A549 (cell line): ENCODE data around the gene GSTM3. TPM values are rescaled to one million over a fixed set of nuclear protein-coding genes. Genes with fewer than 3 reads are reported as not detected.
"Not testable (repeated sequence)": the region's sequence is repeated elsewhere in the genome, so short reads cannot be mapped to it uniquely, and the experiment has no call there.

ENCODE experiments used
- ATAC-seq, 2 experiments: fragments of 200-7000 bp in 1 of 2; fragments of >200 bp in 1 of 2; cut with Nextera tagmentation in 1 of 2; cut with Tn5 transposase in 1 of 2; 3 replicates each; pipeline versions ENCODE4 v1.8.0 to v1.9.1; 2018 to 2020; ENCODE audit warnings: mild to moderate bottlenecking in 1 of 2, moderate library complexity in 1 of 2
- CTCF ChIA-PET: fragments of 300-600 bp; sonication (Branson Sonifier 250); formaldehyde crosslinking; extraction: SDS; loops from one replicate; lab custom pipeline; 2021; ENCODE audit warnings: antibody characterized with exemption, inconsistent platforms; lab: Yijun Ruan, JAX
- POLR2A ChIA-PET: fragments of 350-600 bp; formaldehyde crosslinking; extraction: SDS; loops from one replicate; lab custom pipeline; 2021; ENCODE audit warnings: antibody characterized with exemption, inconsistent platforms; lab: Yijun Ruan, JAX
- DNase-seq, 2 experiments: peaks; one replicate each; pipeline versions ENCODE4 v3.0.0 to v3.0.0-alpha.2; 2011 to 2016; ENCODE audit warnings: low read depth in 1 of 2, low spot score in 1 of 2
- FAIRE-seq: peaks from 2 replicates; lab custom pipeline; 2011; peaks lifted over from hg19 to GRCh38; lab: Jason Lieb, UNC
- H3K27ac ChIP-seq, 2 experiments: fragments of >200 bp; sonication (Bioruptor Twin); formaldehyde crosslinking; 3 replicates each; pipeline ENCODE4 v1.5.1; 2016 to 2017
- H3K4me1 ChIP-seq: fragments of >200 bp; sonication (Bioruptor Twin); formaldehyde crosslinking; 3 replicates; pipeline ENCODE4 v1.6.1; 2016
- H3K4me2 ChIP-seq: fragments of >200 bp; sonication (Bioruptor Twin); formaldehyde crosslinking; 3 replicates; pipeline ENCODE4 v1.6.1; 2016
- H3K4me3 ChIP-seq: fragments of >200 bp; sonication (Bioruptor Twin); formaldehyde crosslinking; 3 replicates; pipeline ENCODE4 v1.5.1; 2016
- H3K9me3 ChIP-seq: fragments of >200 bp; sonication (Bioruptor Twin); formaldehyde crosslinking; 3 replicates; pipeline ENCODE4 v1.6.1; 2016
- BHLHE40 ChIP-seq: IDR thresholded peaks from 2 replicates; pipeline ENCODE4 v1.6.1; 2012; ENCODE audit warnings: low read depth, low read length, inconsistent platforms
- CBX2 ChIP-seq: fragments of 200-600 bp; sonication (generic); IDR thresholded peaks from 2 replicates; pipeline ENCODE4 v1.6.1; 2016; ENCODE audit warnings: low read depth, mild to moderate bottlenecking, borderline replicate concordance
- CHD2 ChIP-seq: fragments of 150-350 bp; IDR thresholded peaks from 2 replicates; pipeline ENCODE4 v1.6.1; 2014; ENCODE audit warnings: low read length; ENCODE audit not compliant: partially characterized antibody
- CTCF ChIP-seq: fragments of >200 bp; sonication (Bioruptor Twin); formaldehyde crosslinking; IDR thresholded peaks from 3 replicates; pipeline ENCODE4 v1.5.1; 2016
- EHF ChIP-seq: fragments of 250-450 bp; sonication (Bioruptor Pico); IDR thresholded peaks from 2 replicates; pipeline ENCODE4 v1.5.0; 2020; ENCODE audit warnings: mild to moderate bottlenecking
- EHMT2 ChIP-seq: fragments of 200-600 bp; sonication (generic); IDR thresholded peaks from 2 replicates; pipeline ENCODE4 v1.6.1; 2016; ENCODE audit warnings: antibody characterized with exemption, low read depth, mild to moderate bottlenecking, moderate library complexity
- GATA3 ChIP-seq: IDR thresholded peaks from 2 replicates; pipeline ENCODE4 v1.6.1; 2012; ENCODE audit warnings: borderline replicate concordance
- HEYL ChIP-seq: fragments of 250-450 bp; sonication (Bioruptor Pico); IDR thresholded peaks from 2 replicates; pipeline ENCODE4 v1.8.0; 2021; ENCODE audit warnings: mild to moderate bottlenecking, moderate library complexity
- HOXB13 ChIP-seq: fragments of 250-450 bp; sonication (Bioruptor Pico); IDR thresholded peaks from 2 replicates; pipeline ENCODE4 v1.5.0; 2020; ENCODE audit warnings: low read depth, mild to moderate bottlenecking, moderate library complexity
- JUN ChIP-seq, 2 experiments: fragments of >200 bp; sonication (Bioruptor Twin); formaldehyde crosslinking; IDR thresholded peaks; 2 replicates in 1 of 2; 3 replicates in 1 of 2; pipeline ENCODE4 v1.6.1; 2016 to 2017
- JUNB ChIP-seq: fragments of >200 bp; sonication (Bioruptor Twin); formaldehyde crosslinking; IDR thresholded peaks from 2 replicates; pipeline ENCODE4 v1.6.1; 2016
- KDM1A ChIP-seq: fragments of 200-600 bp; sonication (generic); IDR thresholded peaks from 2 replicates; pipeline ENCODE4 v1.6.1; 2016; ENCODE audit warnings: low read depth, mild to moderate bottlenecking
- MYC ChIP-seq: IDR thresholded peaks from 2 replicates; pipeline ENCODE4 v1.6.1; 2012; ENCODE audit warnings: mild to moderate bottlenecking, inconsistent platforms, low read length, improper control_type of control experiment, borderline replicate concordance
- NFE2L2 ChIP-seq: fragments of 150-350 bp; conservative IDR thresholded peaks from 2 replicates; pipeline ENCODE4 v1.6.1; 2014; ENCODE audit warnings: low read length
- NR3C1 ChIP-seq: fragments of >200 bp; sonication (Bioruptor Twin); formaldehyde crosslinking; IDR thresholded peaks from 3 replicates; pipeline ENCODE4 v1.6.1; 2017
- PHF8 ChIP-seq: fragments of 200-600 bp; sonication (generic); IDR thresholded peaks from 2 replicates; pipeline ENCODE4 v1.6.1; 2016; ENCODE audit warnings: low read depth, mild to moderate bottlenecking, antibody characterized with exemption, moderate library complexity, borderline replicate concordance
- RARB ChIP-seq: fragments of 250-450 bp; sonication (Bioruptor Pico); IDR thresholded peaks from 2 replicates; pipeline ENCODE4 v1.8.0; 2021; ENCODE audit warnings: mild to moderate bottlenecking, moderate library complexity
- RCOR1 ChIP-seq: fragments of 150-350 bp; IDR thresholded peaks from 2 replicates; pipeline ENCODE4 v1.6.1; 2014; ENCODE audit warnings: antibody characterized with exemption, low read length, low read depth
- RNF2 ChIP-seq: fragments of 200-600 bp; sonication (generic); IDR thresholded peaks from 2 replicates; pipeline ENCODE4 v1.6.1; 2016; ENCODE audit warnings: low read depth, mild to moderate bottlenecking, antibody characterized with exemption, moderate library complexity, borderline replicate concordance
- SMC3 ChIP-seq: fragments of >200 bp; sonication (Bioruptor Twin); formaldehyde crosslinking; IDR thresholded peaks from 3 replicates; pipeline ENCODE4 v1.6.1; 2018; ENCODE audit warnings: inconsistent platforms
- ZC3H11A ChIP-seq: fragments of 450-650 bp; IDR thresholded peaks from 2 replicates; pipeline ENCODE4 v1.6.1; 2014; ENCODE audit warnings: antibody characterized with exemption, mild to moderate bottlenecking
- ZFP36 ChIP-seq: fragments of 450-650 bp; IDR thresholded peaks from 2 replicates; pipeline ENCODE4 v1.6.1; 2014; ENCODE audit warnings: borderline replicate concordance; ENCODE audit not compliant: partially characterized antibody
- ZSCAN20 ChIP-seq: fragments of 250-450 bp; sonication (Bioruptor Pico); IDR thresholded peaks from 2 replicates; pipeline ENCODE4 v1.8.0; 2022; ENCODE audit warnings: mild to moderate bottlenecking, moderate library complexity
- WGBS: methylation state at CpG from one replicate; pipeline ENCODE4 v1.1.6; 2017; ENCODE audit errors: missing lambda C conversion rate; 5-methylcytosine and 5-hydroxymethylcytosine counted together
- polyA plus RNA-seq, 4 experiments: library from polyadenylated mRNA; depleted of rRNA in 3 of 4; stranded (reverse); fragments of >200 nt; fragmentation: RNase III in 1 of 4; extraction: RNeasy Plus Mini Kit Qiagen cat#74134 plus additional on column Dnase treatment in 1 of 4; gene quantifications; 2 replicates in 3 of 4; 3 replicates in 1 of 4; pipeline ENCODE4 v1.2.3, GENCODE V29; 2011 to 2017
- TF ChIP-seq, protein P1 (sequence below): fragments of 250-450 bp; sonication (Bioruptor Pico); IDR thresholded peaks from 2 replicates; pipeline ENCODE4 v1.5.0; 2020; ENCODE audit warnings: low read depth, mild to moderate bottlenecking, moderate library complexity
- TF ChIP-seq, protein P2 (sequence below): IDR thresholded peaks from 2 replicates; pipeline ENCODE4 v1.6.1; 2012

The GSTM3 gene
- polyA plus RNA-seq, 2 of the 4 experiments (the other 2 are of a cell fraction), result 43.0 to 55.7 TPM

- TF ChIP-seq, protein P1, sequence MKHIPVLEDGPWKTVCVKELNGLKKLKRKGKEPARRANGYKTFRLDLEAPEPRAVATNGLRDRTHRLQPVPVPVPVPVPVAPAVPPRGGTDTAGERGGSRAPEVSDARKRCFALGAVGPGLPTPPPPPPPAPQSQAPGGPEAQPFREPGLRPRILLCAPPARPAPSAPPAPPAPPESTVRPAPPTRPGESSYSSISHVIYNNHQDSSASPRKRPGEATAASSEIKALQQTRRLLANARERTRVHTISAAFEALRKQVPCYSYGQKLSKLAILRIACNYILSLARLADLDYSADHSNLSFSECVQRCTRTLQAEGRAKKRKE (CRISPR knock-in tag), result no peak
- TF ChIP-seq RCOR1 (no peak), PHF8 (no peak), CHD2 (no peak)
- TF ChIP-seq, all 56 proteins: peak for 0
Measured at GRCh38 chr1:109759513-109760334, 18.9 kb upstream of the GSTM3 start (continued).

DNA sequence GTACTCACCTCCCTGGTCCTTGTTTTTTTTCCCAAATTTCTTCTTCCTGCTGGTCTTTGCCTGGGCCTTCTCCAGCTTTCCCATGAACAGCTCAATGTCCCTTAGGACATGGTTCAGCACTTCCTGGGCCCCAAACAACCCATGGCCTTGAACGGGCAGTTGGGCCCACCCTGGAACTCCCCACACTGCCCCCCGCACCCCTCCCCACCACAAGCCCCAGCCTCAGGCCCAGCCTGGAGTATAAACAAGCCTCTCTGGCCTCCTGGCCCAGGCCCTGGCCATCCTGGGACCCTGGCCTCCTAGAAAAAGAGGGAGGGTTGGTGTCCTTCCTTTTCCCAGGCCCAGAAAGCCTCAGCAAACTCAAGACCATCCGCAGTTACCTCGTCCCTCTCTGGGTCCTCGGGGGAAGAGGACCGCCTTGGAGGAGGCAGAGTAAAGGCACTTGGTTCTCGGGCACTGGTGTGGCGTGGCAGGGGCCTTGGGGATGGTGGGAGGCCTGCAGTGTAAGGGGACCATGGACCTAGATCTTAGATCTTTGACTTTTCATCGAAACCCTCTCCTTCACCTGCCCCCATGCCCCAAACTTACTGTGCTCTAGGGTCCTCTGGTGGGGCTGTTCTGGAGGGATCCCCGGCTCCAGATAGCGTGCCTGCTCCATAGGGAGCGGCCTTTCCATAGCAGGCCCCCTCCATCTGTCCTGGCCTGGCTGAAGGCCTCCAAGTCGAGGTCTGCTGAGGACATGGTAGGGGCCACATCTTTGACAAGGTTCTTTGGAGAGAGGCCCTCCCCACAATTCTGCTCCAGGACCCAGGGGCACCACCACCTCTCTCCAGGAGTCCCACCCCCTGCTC is 17.3 kb upstream of the GSTM3 start:
- 84% methylated on average over 11 of the region's 13 CpGs for WGBS

DNA sequence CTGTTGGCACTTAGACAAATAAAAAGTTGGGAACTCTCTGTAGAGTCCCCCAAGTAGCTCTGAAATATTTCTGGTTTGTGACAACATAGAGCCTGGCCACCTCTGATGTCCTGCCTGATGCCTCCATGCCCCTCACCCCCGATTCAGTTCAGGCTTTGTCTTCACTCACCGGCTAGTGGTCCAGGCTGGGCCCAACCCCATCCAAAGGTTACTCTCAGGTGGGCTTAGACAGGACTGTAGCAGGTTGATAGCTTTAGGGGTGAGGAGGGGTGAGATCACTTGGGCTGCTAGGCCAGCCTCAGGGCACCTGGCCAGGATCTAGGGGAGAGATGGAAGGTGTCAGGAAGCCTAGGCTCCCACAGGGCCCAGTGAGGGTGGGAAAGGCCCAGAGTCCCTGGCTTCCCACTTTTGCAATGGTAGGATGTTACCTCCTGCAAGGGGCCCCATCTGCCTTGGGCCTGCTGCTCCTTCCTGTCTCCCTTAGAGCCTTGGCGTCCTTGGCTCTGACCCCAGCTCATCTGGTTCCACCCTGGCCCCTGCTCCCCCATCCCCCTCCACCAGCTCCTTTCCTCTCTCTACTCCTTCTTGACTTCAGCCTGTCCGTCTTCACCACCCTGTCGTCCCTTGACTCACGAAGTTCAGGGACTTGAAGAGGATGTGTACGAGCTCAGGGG is 16.1 kb upstream of the GSTM3 start:
- Histone ChIP-seq H3K27ac (no peak overlapping the region), H3K4me2 (no peak overlapping the region), H3K4me1 (no peaks in the 10 kb centered on the region), H3K4me3 (no peak overlapping the region), H3K9me3 (no peaks in the 10 kb centered on the region)
- ChIA-PET CTCF (interaction anchor here (0.7 to 1.8 kb wide), 5 partner anchors 16 to 227 kb away, joined by 3 to 8 read pairs (median 4); partner anchors contain the start of gene AHCYL1), POLR2A (no interaction called here)
- no peak for FAIRE-seq
- WGBS, result 76% methylated on average over 7 of the region's 7 CpGs
- ATAC-seq, result no peak
- TF ChIP-seq KDM1A (no peak), ZFP36 (no peak), JUN (IDR thresholded peaks at IDR 0.05) (no peak), ZC3H11A (no peak), GATA3 (no peak), RCOR1 (no peak)
- TF ChIP-seq, protein P2, sequence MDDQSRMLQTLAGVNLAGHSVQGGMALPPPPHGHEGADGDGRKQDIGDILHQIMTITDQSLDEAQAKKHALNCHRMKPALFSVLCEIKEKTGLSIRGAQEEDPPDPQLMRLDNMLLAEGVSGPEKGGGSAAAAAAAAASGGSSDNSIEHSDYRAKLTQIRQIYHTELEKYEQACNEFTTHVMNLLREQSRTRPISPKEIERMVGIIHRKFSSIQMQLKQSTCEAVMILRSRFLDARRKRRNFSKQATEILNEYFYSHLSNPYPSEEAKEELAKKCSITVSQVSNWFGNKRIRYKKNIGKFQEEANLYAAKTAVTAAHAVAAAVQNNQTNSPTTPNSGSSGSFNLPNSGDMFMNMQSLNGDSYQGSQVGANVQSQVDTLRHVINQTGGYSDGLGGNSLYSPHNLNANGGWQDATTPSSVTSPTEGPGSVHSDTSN, result no peak
- no peak for DNase-seq

More for the DNA sequence above, 17.3 kb upstream of the GSTM3 start:
- H3K9me3 ChIP-seq, result no peaks in the 10 kb centered on the region
- ChIA-PET POLR2A (no interaction called here), CTCF (interaction anchor here (1.1 to 2.3 kb wide), 4 partner anchors 19 to 226 kb away, joined by 4 to 8 read pairs (median 7); partner anchors contain the start of gene AHCYL1)
- no peak overlapping the region for H3K4me3 ChIP-seq
- H3K27ac ChIP-seq, result no peak overlapping the region
- ATAC-seq (no peak), DNase-seq (no peak), FAIRE-seq (no peak)
- H3K4me1 ChIP-seq, result peaks cover 5% of the 10 kb centered on the region
- no peak overlapping the region for H3K4me2 ChIP-seq
- TF ChIP-seq RNF2, result no peak
- TF ChIP-seq PHF8, result no peak
- TF ChIP-seq EHMT2, result no peak
- no peak for TF ChIP-seq ZSCAN20 (CRISPR knock-in tag)
- TF ChIP-seq JUNB, result no peak
- TF ChIP-seq BHLHE40, result no peak
- TF ChIP-seq CTCF, result no peak
- no peak for TF ChIP-seq NFE2L2
- no peak for TF ChIP-seq RARB (CRISPR knock-in tag)
- TF ChIP-seq SMC3, result no peak
- TF ChIP-seq EHF (CRISPR knock-in tag), result no peak
- no peak for TF ChIP-seq HEYL (CRISPR knock-in tag)
- TF ChIP-seq MYC, result no peak
- no peak for TF ChIP-seq HOXB13 (CRISPR knock-in tag)
- TF ChIP-seq CBX2, result no peak
- TF ChIP-seq NR3C1, result no peak

DNA sequence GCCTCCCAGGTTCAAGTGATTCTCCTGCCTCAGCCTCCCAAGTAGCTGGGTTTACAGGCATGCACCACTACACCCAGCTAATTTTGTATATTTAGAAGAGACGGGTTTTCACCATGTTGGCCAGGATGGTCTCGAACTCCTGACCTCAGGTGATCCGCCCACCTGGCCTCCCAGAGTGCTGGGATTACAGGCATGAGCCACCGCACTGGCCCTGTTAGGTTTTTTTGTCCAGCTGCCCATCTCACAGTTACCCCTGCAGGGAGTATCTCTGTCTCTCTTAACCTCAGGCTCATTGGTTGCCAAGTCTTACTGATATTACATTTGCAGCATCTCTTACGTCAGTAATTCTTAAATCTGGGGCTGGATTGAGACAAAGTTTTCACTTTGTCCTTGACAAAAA is 15.5 kb upstream of the GSTM3 start:
- H3K4me3 ChIP-seq, DNase-seq, H3K4me2 ChIP-seq, ATAC-seq, H3K9me3 ChIP-seq, H3K27ac ChIP-seq, FAIRE-seq, H3K4me1 ChIP-seq, POLR2A ChIA-PET: not testable (repeated sequence)
- CTCF ChIA-PET, result interaction anchor here (1.8 kb wide), 1 partner anchor 17 kb away, joined by 4 read pairs; no protein-coding TSS in a partner anchor
- 80% methylated on average over 5 of the region's 5 CpGs for WGBS
